Naive thymus-derived CD4-positive, alpha-beta T cell (primary cell): ENCODE data around the gene POU2F2. TPM values are rescaled to one million over a fixed set of nuclear protein-coding genes. Genes with fewer than 3 reads are reported as not detected.

Experiments used
- ATAC-seq: fragments of 150-1000 bp; cut with Tn5 transposase; 2 replicates; pipeline ENCODE4 v1.10.0; 2021; ENCODE audit warnings: mild to moderate bottlenecking, moderate library complexity
- CTCF ChIA-PET: fragments of 350-600 bp; sonication (Branson Sonifier 250); formaldehyde crosslinking; loops from one replicate; lab custom pipeline; 2021; ENCODE audit warnings: antibody characterized with exemption; lab: Charles Lee
- POLR2A ChIA-PET: fragments of 350-600 bp; sonication (Branson Sonifier 250); formaldehyde crosslinking; loops from one replicate; lab custom pipeline; 2021; ENCODE audit warnings: antibody characterized with exemption, inconsistent platforms; lab: Charles Lee
- DNase-seq, 9 donors: peaks; one replicate each; pipeline versions ENCODE4 v3.0.0 to v3.0.0-alpha.2; 2020 to 2022; ENCODE audit warnings: mixed read lengths in 1 of 9
- H3K27ac ChIP-seq: one replicate; pipeline ENCODE4 v1.7.0; 2013; ENCODE audit warnings: mild to moderate bottlenecking, low read depth, low read length, moderate library complexity
- H3K27me3 ChIP-seq, 2 donors: one replicate each; pipeline ENCODE4 v1.7.0; 2013; ENCODE audit warnings: low read length in 2 of 2, mild to moderate bottlenecking in 2 of 2, moderate library complexity in 2 of 2; ENCODE audit not compliant: control insufficient read depth in 2 of 2, insufficient read depth in 2 of 2
- H3K36me3 ChIP-seq, 3 experiments: 1 replicate in 2 of 3; 2 replicates in 1 of 3; pipeline ENCODE4 v1.7.0; 2013; ENCODE audit warnings: low read length in 3 of 3, mild to moderate bottlenecking in 3 of 3, moderate library complexity in 1 of 3; ENCODE audit not compliant: insufficient read depth in 3 of 3, control insufficient read depth in 2 of 3
- H3K4me1 ChIP-seq, 2 donors: one replicate each; pipeline ENCODE4 v1.7.0; 2013; ENCODE audit warnings: low read length in 2 of 2, mild to moderate bottlenecking in 2 of 2, moderate library complexity in 1 of 2; ENCODE audit not compliant: control insufficient read depth in 2 of 2, insufficient read depth in 2 of 2
- H3K4me3 ChIP-seq: 2 replicates; pipeline ENCODE4 v1.7.0; 2013; ENCODE audit warnings: mild to moderate bottlenecking, low read length
- H3K9me3 ChIP-seq, 3 experiments: 1 replicate in 2 of 3; 2 replicates in 1 of 3; pipeline ENCODE4 v1.7.0; 2013; ENCODE audit warnings: low read length in 3 of 3; ENCODE audit not compliant: control insufficient read depth in 2 of 3
- H3K27ac Mint-ChIP-seq, 9 donors: one replicate each; pipeline ENCODE4 v1.8.0; 2020 to 2022; ENCODE audit warnings: mixed read lengths in 9 of 9, mild to moderate bottlenecking in 8 of 9, moderate library complexity in 5 of 9, inconsistent platforms in 2 of 9
- H3K27me3 Mint-ChIP-seq, 5 donors: one replicate each; pipeline ENCODE4 v1.8.0; 2021 to 2022; ENCODE audit warnings: mixed read lengths in 5 of 5, mild to moderate bottlenecking in 1 of 5
- H3K36me3 Mint-ChIP-seq, 5 donors: one replicate each; pipeline ENCODE4 v1.8.0; 2020 to 2022; ENCODE audit warnings: mixed read lengths in 5 of 5, mild to moderate bottlenecking in 3 of 5, inconsistent platforms in 1 of 5
- H3K4me1 Mint-ChIP-seq, 7 donors: one replicate each; pipeline ENCODE4 v1.8.0; 2020 to 2022; ENCODE audit warnings: mixed read lengths in 7 of 7, mild to moderate bottlenecking in 3 of 7, inconsistent platforms in 1 of 7
- H3K4me3 Mint-ChIP-seq, 10 donors: one replicate each; pipeline ENCODE4 v1.8.0; 2020 to 2022; ENCODE audit warnings: mild to moderate bottlenecking in 10 of 10, mixed read lengths in 10 of 10, moderate library complexity in 6 of 10, inconsistent platforms in 2 of 10
- H3K9me3 Mint-ChIP-seq, 11 donors: one replicate each; pipeline ENCODE4 v1.8.0; 2020 to 2022; ENCODE audit warnings: mixed read lengths in 11 of 11, mild to moderate bottlenecking in 4 of 11, inconsistent platforms in 1 of 11, moderate library complexity in 1 of 11
- intact Hi-C, 2 donors: fragments of 100-400 bp; cut with micrococcal nuclease; formaldehyde crosslinking; loops; one replicate each; pipeline ENCODE4 v1.15.1; 2023
- polyA plus RNA-seq, 2 donors: library from polyadenylated mRNA; unstranded; fragments of 300-500 nt; fragmentation: Illumina TruSeq; gene quantifications; one replicate each; pipeline ENCODE4 v1.2.3, GENCODE V29; 2021
- total RNA-seq, 6 experiments: library from RNA in 5 of 6; stranded (reverse) in 5 of 6; gene quantifications; 1 replicate in 5 of 6; 2 replicates in 1 of 6; pipeline ENCODE4 v1.2.3 and lab custom pipeline; 2021 to 2026

Gene POU2F2
- total and polyA plus RNA-seq, 7 experiments from 2014 or later: 2.2 to 91.3 (median 33.4) TPM

DNA sequence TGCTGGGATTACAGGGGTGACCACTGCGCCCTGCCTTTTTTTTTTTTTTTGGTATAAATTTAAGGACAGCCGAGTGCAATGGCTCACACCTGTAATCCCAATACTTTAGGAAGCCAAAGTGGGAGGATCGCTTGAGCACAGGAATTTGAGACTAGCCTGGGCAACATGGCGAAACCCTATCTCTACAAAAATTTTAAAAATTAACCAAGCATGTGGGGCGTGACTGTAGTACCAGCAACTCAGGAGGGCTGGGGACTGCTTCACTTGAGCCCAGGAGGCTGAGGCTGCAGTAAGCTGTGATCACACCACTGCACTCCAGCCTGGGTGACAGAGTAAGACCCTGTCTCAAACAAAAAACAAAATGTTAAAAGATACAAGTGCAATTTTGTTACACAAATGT lies 34.8 kb downstream of the POU2F2 start:
- intact Hi-C loops: loop anchor here in 1 of 2 donors (10.0 kb wide), 1 partner anchor 63 kb away; no protein-coding TSS in a partner anchor
- no peaks in the 10 kb centered on the region for H3K9me3 ChIP-seq
- no peaks in the 10 kb centered on the region for H3K4me1 ChIP-seq
- H3K4me3 ChIP-seq: no peak overlapping the region
- Mint-ChIP-seq H3K27me3 (no peaks in the 10 kb centered on the region), H3K27ac (no peak overlapping the region), H3K36me3 (peaks cover 10 to 44% (median 20%) of the 10 kb centered on the region in 5 donors), H3K4me1 (peaks cover 0 to 7% (median 2%) of the 10 kb centered on the region in 7 donors), H3K4me3 (no peak overlapping the region), H3K9me3 (no peaks in the 10 kb centered on the region)
- H3K36me3 ChIP-seq: peaks cover 0 to 61% (median 19%) of the 10 kb centered on the region in 3 experiments
- H3K27ac ChIP-seq: no peak overlapping the region
- ChIA-PET CTCF (interaction anchor here (0.7 kb wide), 1 partner anchor 304 kb away, joined by 3 read pairs; no protein-coding TSS in a partner anchor), POLR2A (interaction anchor here (0.7 to 0.9 kb wide), 3 partner anchors 17 to 138 kb away, joined by 3 to 5 read pairs (median 3); partner anchors contain the start of gene ZNF574)
- no peaks in the 10 kb centered on the region for H3K27me3 ChIP-seq
- no peak for ATAC-seq
- DNase-seq: no peak

- CTCF ChIA-PET: interaction anchor here (0.7 kb wide), 1 partner anchor 1280 kb away, joined by 3 read pairs; no protein-coding TSS in a partner anchor
- no peaks in the 10 kb centered on the region for H3K4me1 ChIP-seq
- DNase-seq (no peak), ATAC-seq (no peak)
- H3K9me3 ChIP-seq: no peaks in the 10 kb centered on the region
- no peak overlapping the region for H3K4me3 Mint-ChIP-seq
- peaks cover 10 to 43% (median 19%) of the 10 kb centered on the region in 5 donors for H3K36me3 Mint-ChIP-seq
- POLR2A ChIA-PET: no interaction called here
- peaks cover 0 to 10% (median 6%) of the 10 kb centered on the region in 7 donors for H3K4me1 Mint-ChIP-seq
- H3K27me3 Mint-ChIP-seq: no peaks in the 10 kb centered on the region
- no peaks in the 10 kb centered on the region for H3K27me3 ChIP-seq
- intact Hi-C loops: loop anchor here in 1 of 2 donors (10.0 kb wide), 1 partner anchor 62 kb away; no protein-coding TSS in a partner anchor
- H3K27ac ChIP-seq: no peak overlapping the region
- H3K27ac Mint-ChIP-seq: peak overlapping the region in 1 of 9 donors; percentile 21
- no peak overlapping the region for H3K4me3 ChIP-seq
- peaks cover 0 to 65% (median 19%) of the 10 kb centered on the region in 3 experiments for H3K36me3 ChIP-seq
- no peaks in the 10 kb centered on the region for H3K9me3 Mint-ChIP-seq
Measured at GRCh38 chr19:42096255-42096837, 35.9 kb downstream of the POU2F2 start.

- Histone ChIP-seq H3K4me1 (no peaks in the 10 kb centered on the region), H3K27ac (no peak overlapping the region), H3K27me3 (no peaks in the 10 kb centered on the region), H3K4me3 (no peak overlapping the region), H3K36me3 (peaks cover 0 to 66% (median 19%) of the 10 kb centered on the region in 3 experiments), H3K9me3 (no peaks in the 10 kb centered on the region)
- intact Hi-C loops: loop anchor here in 1 of 2 donors (10.0 kb wide), 1 partner anchor 61 kb away; no protein-coding TSS in a partner anchor
- ChIA-PET CTCF (interaction anchor here (0.7 kb wide), 1 partner anchor 1279 kb away, joined by 3 read pairs; no protein-coding TSS in a partner anchor), POLR2A (no interaction called here)
- Mint-ChIP-seq H3K4me1 (peaks cover 0 to 15% (median 7%) of the 10 kb centered on the region in 7 donors), H3K9me3 (no peaks in the 10 kb centered on the region), H3K36me3 (peaks cover 10 to 42% (median 16%) of the 10 kb centered on the region in 5 donors), H3K4me3 (no peak overlapping the region), H3K27me3 (no peaks in the 10 kb centered on the region), H3K27ac (no peak overlapping the region)
- ATAC-seq: no peak
- DNase-seq: no peak
Measured at GRCh38 chr19:42095814-42096230, 36.4 kb downstream of the POU2F2 start.

GRCh38 chr19:42095142-42095813 lies 37.0 kb downstream of the POU2F2 start:
- H3K4me1 ChIP-seq: no peaks in the 10 kb centered on the region
- H3K27ac ChIP-seq: no peak overlapping the region
- peaks cover 0 to 65% (median 19%) of the 10 kb centered on the region in 3 experiments for H3K36me3 ChIP-seq
- H3K4me1 Mint-ChIP-seq: peaks cover 0 to 19% (median 12%) of the 10 kb centered on the region in 7 donors
- peaks cover 13 to 46% (median 16%) of the 10 kb centered on the region in 5 donors for H3K36me3 Mint-ChIP-seq
- DNase-seq (no peak), ATAC-seq (no peak)
- H3K4me3 Mint-ChIP-seq: no peak overlapping the region
- H3K9me3 Mint-ChIP-seq: no peaks in the 10 kb centered on the region
- H3K27ac Mint-ChIP-seq: no peak overlapping the region
- no peaks in the 10 kb centered on the region for H3K27me3 Mint-ChIP-seq
- H3K9me3 ChIP-seq: no peaks in the 10 kb centered on the region
- H3K27me3 ChIP-seq: no peaks in the 10 kb centered on the region
- intact Hi-C loops: loop anchor here in 1 of 2 donors (10.0 kb wide), 1 partner anchor 60 kb away; no protein-coding TSS in a partner anchor
- CTCF ChIA-PET: interaction anchor here (0.7 kb wide), 1 partner anchor 1278 kb away, joined by 3 read pairs; no protein-coding TSS in a partner anchor
- no peak overlapping the region for H3K4me3 ChIP-seq
- POLR2A ChIA-PET: no interaction called here

- DNase-seq (no peak), ATAC-seq (no peak)
- Histone ChIP-seq H3K4me3 (no peak overlapping the region), H3K9me3 (no peaks in the 10 kb centered on the region), H3K27ac (no peak overlapping the region), H3K36me3 (peaks cover 0 to 56% (median 19%) of the 10 kb centered on the region in 3 experiments), H3K27me3 (no peaks in the 10 kb centered on the region), H3K4me1 (no peaks in the 10 kb centered on the region)
- Mint-ChIP-seq H3K27ac (peak overlapping the region in 1 of 9 donors; percentile 48), H3K4me1 (peaks cover 7 to 29% (median 19%) of the 10 kb centered on the region in 7 donors), H3K27me3 (no peaks in the 10 kb centered on the region), H3K9me3 (no peaks in the 10 kb centered on the region), H3K4me3 (no peak overlapping the region), H3K36me3 (peaks cover 13 to 40% (median 16%) of the 10 kb centered on the region in 5 donors)
- CTCF ChIA-PET: interaction anchor here (1.0 to 1.6 kb wide), 2 partner anchors 16 to 21 kb away, joined by 3 read pairs; no protein-coding TSS in a partner anchor
- intact Hi-C loops: loop anchor here in 1 of 2 donors (10.0 kb wide), 1 partner anchor 59 kb away; no protein-coding TSS in a partner anchor
- POLR2A ChIA-PET: no interaction called here
Measured at GRCh38 chr19:42093926-42094325, 38.3 kb downstream of the POU2F2 start.

DNA sequence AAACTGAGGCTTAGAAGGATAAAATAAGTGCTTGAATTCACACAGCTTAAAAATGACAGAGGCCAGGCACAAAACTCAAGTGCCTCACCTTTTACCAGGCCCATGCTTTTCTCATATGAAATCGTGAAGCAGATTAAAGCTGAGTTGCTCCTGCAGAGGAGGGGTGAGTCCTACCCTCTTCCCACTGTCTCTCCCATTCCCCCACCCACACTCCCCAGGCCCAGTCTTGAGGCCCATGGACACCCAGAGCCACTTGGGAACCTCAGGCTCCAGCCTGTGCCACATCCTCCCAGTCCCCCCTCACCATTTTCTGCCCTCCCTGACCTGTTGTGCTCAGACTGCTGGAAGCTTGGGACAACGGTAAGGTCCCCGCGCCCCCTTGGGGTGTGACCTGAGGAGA lies 38.7 kb downstream of the POU2F2 start:
- H3K9me3 ChIP-seq: no peaks in the 10 kb centered on the region
- intact Hi-C loops: loop anchor here in 1 of 2 donors (10.0 kb wide), 1 partner anchor 59 kb away; no protein-coding TSS in a partner anchor
- no peaks in the 10 kb centered on the region for H3K9me3 Mint-ChIP-seq
- H3K4me3 Mint-ChIP-seq: no peak overlapping the region
- no peaks in the 10 kb centered on the region for H3K27me3 ChIP-seq
- no peak overlapping the region for H3K4me3 ChIP-seq
- peaks cover 13 to 39% (median 16%) of the 10 kb centered on the region in 5 donors for H3K36me3 Mint-ChIP-seq
- H3K27me3 Mint-ChIP-seq: no peaks in the 10 kb centered on the region
- CTCF ChIA-PET: interaction anchor here (1.6 kb wide), 1 partner anchor 16 kb away, joined by 3 read pairs; no protein-coding TSS in a partner anchor
- peaks cover 10 to 33% (median 23%) of the 10 kb centered on the region in 7 donors for H3K4me1 Mint-ChIP-seq
- ATAC-seq (no peak), DNase-seq (no peak)
- POLR2A ChIA-PET: no interaction called here
- peaks cover 0 to 52% (median 19%) of the 10 kb centered on the region in 3 experiments for H3K36me3 ChIP-seq
- no peak overlapping the region for H3K27ac ChIP-seq
- H3K27ac Mint-ChIP-seq: no peak overlapping the region
- H3K4me1 ChIP-seq: no peaks in the 10 kb centered on the region
